ENCODE results near the gene PRKACA.
A peak's percentile ranks its signal among the peaks of the same experiment; 100 is the strongest.

PRKACA gene

GRCh38 chr19:14117668-14118164, at the start of gene PRKACA:
Gene PRKACA (minus strand): TSS chr19:14117762. CDS start chr19:14117547, 215 bp downstream.
- DNase-seq (ENCODE audit: low spot score), result peak; percentile 98

GRCh38 chr19:14166999-14167575, 49.5 kb upstream of the PRKACA start:
- no peak for DNase-seq (ENCODE audit: low spot score)

GRCh38 chr19:14165990-14166830, 48.6 kb upstream of the PRKACA start:
- no peak for DNase-seq (ENCODE audit: low spot score)

GRCh38 chr19:14164724-14165493, 47.3 kb upstream of the PRKACA start:
- DNase-seq (ENCODE audit: low spot score), result no peak

GRCh38 chr19:14164082-14164481, 46.5 kb upstream of the PRKACA start:
- no peak for DNase-seq (ENCODE audit: low spot score)

GRCh38 chr19:14162871-14163297, 45.3 kb upstream of the PRKACA start:
- DNase-seq (ENCODE audit: low spot score), result no peak

- no peak for DNase-seq (ENCODE audit: low spot score)
Measured at GRCh38 chr19:14161305-14161704, 43.7 kb upstream of the PRKACA start.

- DNase-seq (ENCODE audit: low spot score), result no peak
Measured at GRCh38 chr19:14160017-14160703, 42.6 kb upstream of the PRKACA start.

- DNase-seq (ENCODE audit: low spot score), result no peak
Measured at GRCh38 chr19:14159059-14159458, 41.5 kb upstream of the PRKACA start.

GRCh38 chr19:14158276-14159023, 40.9 kb upstream of the PRKACA start:
- DNase-seq (ENCODE audit: low spot score), result no peak

- DNase-seq (ENCODE audit: low spot score), result no peak
Measured at GRCh38 chr19:14156971-14157717, 39.6 kb upstream of the PRKACA start.

GRCh38 chr19:14156122-14156521, 38.6 kb upstream of the PRKACA start:
- DNase-seq (ENCODE audit: low spot score), result no peak

GRCh38 chr19:14155371-14155770, 37.8 kb upstream of the PRKACA start:
- DNase-seq (ENCODE audit: low spot score), result no peak

GRCh38 chr19:14152713-14153112, 35.2 kb upstream of the PRKACA start:
- DNase-seq (ENCODE audit: low spot score), result no peak

GRCh38 chr19:14150770-14151661, 33.5 kb upstream of the PRKACA start:
- DNase-seq (ENCODE audit: low spot score), result no peak

- DNase-seq (ENCODE audit: low spot score), result no peak
Measured at GRCh38 chr19:14150041-14150769, 32.6 kb upstream of the PRKACA start.

- peak; percentile 48 for DNase-seq (ENCODE audit: low spot score)
Measured at GRCh38 chr19:14149509-14149994, 32.0 kb upstream of the PRKACA start.

- no peak for DNase-seq (ENCODE audit: low spot score)
Measured at GRCh38 chr19:14148751-14149410, 31.3 kb upstream of the PRKACA start.
